Naive thymus-derived CD4-positive, alpha-beta T cell (primary cell): ENCODE measurements around the gene ZNF473. TPM values are rescaled to one million over a fixed set of nuclear protein-coding genes. Genes with fewer than 3 reads are reported as not detected.

Source experiments
- ATAC-seq: fragments of 150-1000 bp; cut with Tn5 transposase; 2 replicates; pipeline ENCODE4 v1.10.0; 2021; ENCODE audit warnings: mild to moderate bottlenecking, moderate library complexity
- CTCF ChIA-PET: fragments of 350-600 bp; sonication (Branson Sonifier 250); formaldehyde crosslinking; loops from one replicate; lab custom pipeline; 2021; ENCODE audit warnings: antibody characterized with exemption; lab: Charles Lee
- POLR2A ChIA-PET: fragments of 350-600 bp; sonication (Branson Sonifier 250); formaldehyde crosslinking; loops from one replicate; lab custom pipeline; 2021; ENCODE audit warnings: antibody characterized with exemption, inconsistent platforms; lab: Charles Lee
- DNase-seq, 9 donors: peaks; one replicate each; pipeline versions ENCODE4 v3.0.0 to v3.0.0-alpha.2; 2020 to 2022; ENCODE audit warnings: mixed read lengths in 1 of 9
- H3K27ac ChIP-seq: one replicate; pipeline ENCODE4 v1.7.0; 2013; ENCODE audit warnings: mild to moderate bottlenecking, low read depth, low read length, moderate library complexity
- H3K27me3 ChIP-seq, 2 donors: one replicate each; pipeline ENCODE4 v1.7.0; 2013; ENCODE audit warnings: low read length in 2 of 2, mild to moderate bottlenecking in 2 of 2, moderate library complexity in 2 of 2; ENCODE audit not compliant: control insufficient read depth in 2 of 2, insufficient read depth in 2 of 2
- H3K36me3 ChIP-seq, 3 experiments: 1 replicate in 2 of 3; 2 replicates in 1 of 3; pipeline ENCODE4 v1.7.0; 2013; ENCODE audit warnings: low read length in 3 of 3, mild to moderate bottlenecking in 3 of 3, moderate library complexity in 1 of 3; ENCODE audit not compliant: insufficient read depth in 3 of 3, control insufficient read depth in 2 of 3
- H3K4me1 ChIP-seq, 2 donors: one replicate each; pipeline ENCODE4 v1.7.0; 2013; ENCODE audit warnings: low read length in 2 of 2, mild to moderate bottlenecking in 2 of 2, moderate library complexity in 1 of 2; ENCODE audit not compliant: control insufficient read depth in 2 of 2, insufficient read depth in 2 of 2
- H3K4me3 ChIP-seq: 2 replicates; pipeline ENCODE4 v1.7.0; 2013; ENCODE audit warnings: mild to moderate bottlenecking, low read length
- H3K9me3 ChIP-seq, 3 experiments: 1 replicate in 2 of 3; 2 replicates in 1 of 3; pipeline ENCODE4 v1.7.0; 2013; ENCODE audit warnings: low read length in 3 of 3; ENCODE audit not compliant: control insufficient read depth in 2 of 3
- H3K27ac Mint-ChIP-seq, 9 donors: one replicate each; pipeline ENCODE4 v1.8.0; 2020 to 2022; ENCODE audit warnings: mixed read lengths in 9 of 9, mild to moderate bottlenecking in 8 of 9, moderate library complexity in 5 of 9, inconsistent platforms in 2 of 9
- H3K27me3 Mint-ChIP-seq, 5 donors: one replicate each; pipeline ENCODE4 v1.8.0; 2021 to 2022; ENCODE audit warnings: mixed read lengths in 5 of 5, mild to moderate bottlenecking in 1 of 5
- H3K36me3 Mint-ChIP-seq, 5 donors: one replicate each; pipeline ENCODE4 v1.8.0; 2020 to 2022; ENCODE audit warnings: mixed read lengths in 5 of 5, mild to moderate bottlenecking in 3 of 5, inconsistent platforms in 1 of 5
- H3K4me1 Mint-ChIP-seq, 7 donors: one replicate each; pipeline ENCODE4 v1.8.0; 2020 to 2022; ENCODE audit warnings: mixed read lengths in 7 of 7, mild to moderate bottlenecking in 3 of 7, inconsistent platforms in 1 of 7
- H3K4me3 Mint-ChIP-seq, 10 donors: one replicate each; pipeline ENCODE4 v1.8.0; 2020 to 2022; ENCODE audit warnings: mild to moderate bottlenecking in 10 of 10, mixed read lengths in 10 of 10, moderate library complexity in 6 of 10, inconsistent platforms in 2 of 10
- H3K9me3 Mint-ChIP-seq, 11 donors: one replicate each; pipeline ENCODE4 v1.8.0; 2020 to 2022; ENCODE audit warnings: mixed read lengths in 11 of 11, mild to moderate bottlenecking in 4 of 11, inconsistent platforms in 1 of 11, moderate library complexity in 1 of 11
- intact Hi-C, 2 donors: fragments of 100-400 bp; cut with micrococcal nuclease; formaldehyde crosslinking; loops; one replicate each; pipeline ENCODE4 v1.15.1; 2023
- polyA plus RNA-seq, 2 donors: library from polyadenylated mRNA; unstranded; fragments of 300-500 nt; fragmentation: Illumina TruSeq; gene quantifications; one replicate each; pipeline ENCODE4 v1.2.3, GENCODE V29; 2021
- total RNA-seq, 6 experiments: library from RNA in 5 of 6; stranded (reverse) in 5 of 6; gene quantifications; 1 replicate in 5 of 6; 2 replicates in 1 of 6; pipeline ENCODE4 v1.2.3 and lab custom pipeline; 2021 to 2026

ZNF473 gene
- total and polyA plus RNA-seq, 7 experiments from 2014 or later, result 2.8 to 13.9 (median 8.3) TPM

- Mint-ChIP-seq H3K9me3 (peaks cover 11 to 36% (median 18%) of the 10 kb centered on the region in 11 donors), H3K36me3 (peaks cover 45 to 81% (median 70%) of the 10 kb centered on the region in 5 donors), H3K4me1 (peaks cover 0 to 13% (median 3%) of the 10 kb centered on the region in 7 donors), H3K4me3 (no peak overlapping the region), H3K27me3 (no peaks in the 10 kb centered on the region), H3K27ac (no peak overlapping the region)
- no peak overlapping the region for H3K27ac ChIP-seq
- intact Hi-C loops, result no loop called here
- no peaks in the 10 kb centered on the region for H3K4me1 ChIP-seq
- H3K9me3 ChIP-seq, result peaks cover 4 to 15% (median 12%) of the 10 kb centered on the region in 3 experiments
- DNase-seq (no peak), ATAC-seq (no peak)
- POLR2A ChIA-PET, result no interaction called here
- no peaks in the 10 kb centered on the region for H3K27me3 ChIP-seq
- no peak overlapping the region for H3K4me3 ChIP-seq
- CTCF ChIA-PET, result interaction anchor here (0.8 kb wide), 1 partner anchor 9 kb away, joined by 3 read pairs; no protein-coding TSS in a partner anchor
- H3K36me3 ChIP-seq, result peaks cover 18 to 81% (median 26%) of the 10 kb centered on the region in 3 experiments
Observed at GRCh38 chr19:50039968-50040367, 14.2 kb downstream of the ZNF473 start.

DNA sequence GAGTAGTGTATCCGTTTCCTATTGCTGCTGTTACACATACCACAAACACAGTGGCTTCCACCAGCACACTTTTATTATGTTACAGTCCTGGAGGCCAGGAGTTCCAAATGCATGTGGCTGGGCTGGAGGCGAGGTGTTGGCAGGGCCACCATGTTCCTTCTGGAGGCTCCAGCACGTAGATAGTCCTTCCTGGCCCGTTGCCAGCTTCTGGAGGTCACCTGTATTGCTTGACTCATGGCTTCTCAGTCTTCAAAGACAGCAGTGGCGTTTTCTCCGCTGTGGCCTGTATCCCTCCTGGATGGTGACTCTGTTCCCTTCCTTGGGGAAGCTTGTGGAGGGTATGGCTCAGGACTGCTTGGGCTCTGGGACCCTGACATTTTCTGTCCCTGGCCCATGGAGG, 15.2 kb downstream of the ZNF473 start:
- Mint-ChIP-seq H3K27me3 (no peaks in the 10 kb centered on the region), H3K4me3 (no peak overlapping the region), H3K27ac (no peak overlapping the region), H3K4me1 (peaks cover 0 to 13% (median 0%) of the 10 kb centered on the region in 7 donors), H3K36me3 (peaks cover 52 to 81% (median 71%) of the 10 kb centered on the region in 5 donors), H3K9me3 (peaks cover 14 to 46% (median 27%) of the 10 kb centered on the region in 11 donors)
- no peak for DNase-seq
- H3K4me3 ChIP-seq, result no peak overlapping the region
- intact Hi-C loops, result no loop called here
- CTCF ChIA-PET, result no interaction called here
- H3K9me3 ChIP-seq, result peaks cover 4 to 25% (median 22%) of the 10 kb centered on the region in 3 experiments
- no peak overlapping the region for H3K27ac ChIP-seq
- no peaks in the 10 kb centered on the region for H3K27me3 ChIP-seq
- no peaks in the 10 kb centered on the region for H3K4me1 ChIP-seq
- POLR2A ChIA-PET, result no interaction called here
- no peak for ATAC-seq
- H3K36me3 ChIP-seq, result peaks cover 23 to 83% (median 35%) of the 10 kb centered on the region in 3 experiments

DNA sequence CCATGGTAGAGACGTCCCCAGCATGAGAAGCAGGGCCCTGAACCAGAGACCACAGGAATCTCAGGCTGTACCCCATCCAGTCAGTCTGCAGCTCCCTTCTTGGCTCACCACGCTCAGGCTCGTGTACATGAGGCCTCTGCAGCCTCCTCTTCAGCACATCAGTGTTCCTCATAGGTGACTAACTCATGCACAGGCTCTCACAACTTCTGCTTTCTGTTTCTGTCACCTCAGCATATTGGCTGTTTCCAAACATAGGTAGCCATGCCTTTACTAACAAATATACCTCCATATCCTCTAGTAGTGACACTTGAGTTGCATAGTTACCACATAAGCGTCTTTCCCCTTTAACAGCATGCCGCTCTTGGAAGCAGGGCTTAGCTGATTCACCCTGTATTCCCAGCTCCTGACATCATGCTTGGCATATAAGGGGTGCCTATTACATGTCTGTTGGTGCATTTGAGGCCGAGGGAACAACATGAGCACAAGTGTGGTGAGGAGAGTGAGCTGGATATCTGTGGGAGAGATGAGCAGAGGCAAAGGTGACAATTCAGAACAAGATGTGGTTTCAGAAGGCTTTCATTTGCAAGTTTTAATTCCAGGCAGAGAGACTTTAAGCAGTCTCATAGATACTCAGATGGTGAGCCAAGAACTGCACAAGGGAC, 16.7 kb downstream of the ZNF473 start:
- peaks cover 14 to 52% (median 27%) of the 10 kb centered on the region in 11 donors for H3K9me3 Mint-ChIP-seq
- H3K27ac Mint-ChIP-seq, result peak overlapping the region in 1 of 9 donors; percentile 51
- no peak for DNase-seq
- H3K4me3 Mint-ChIP-seq, result no peak overlapping the region
- intact Hi-C loops, result no loop called here
- Histone ChIP-seq H3K4me1 (no peaks in the 10 kb centered on the region), H3K27me3 (no peaks in the 10 kb centered on the region), H3K27ac (no peak overlapping the region), H3K36me3 (peaks cover 23 to 83% (median 38%) of the 10 kb centered on the region in 3 experiments), H3K4me3 (no peak overlapping the region), H3K9me3 (peaks cover 4 to 27% (median 23%) of the 10 kb centered on the region in 3 experiments)
- H3K4me1 Mint-ChIP-seq, result peaks cover 0 to 13% (median 0%) of the 10 kb centered on the region in 7 donors
- ATAC-seq, result no peak
- H3K36me3 Mint-ChIP-seq, result peaks cover 53 to 86% (median 70%) of the 10 kb centered on the region in 5 donors
- ChIA-PET POLR2A (interaction anchor here (0.6 kb wide), 1 partner anchor 94 kb away, joined by 8 read pairs; no protein-coding TSS in a partner anchor), CTCF (no interaction called here)
- H3K27me3 Mint-ChIP-seq, result no peaks in the 10 kb centered on the region

- Histone ChIP-seq H3K27me3 (no peaks in the 10 kb centered on the region), H3K36me3 (peaks cover 23 to 76% (median 38%) of the 10 kb centered on the region in 3 experiments), H3K9me3 (peaks cover 4 to 27% (median 23%) of the 10 kb centered on the region in 3 experiments), H3K27ac (no peak overlapping the region), H3K4me3 (no peak overlapping the region), H3K4me1 (no peaks in the 10 kb centered on the region)
- H3K36me3 Mint-ChIP-seq, result peaks cover 53 to 97% (median 77%) of the 10 kb centered on the region in 5 donors
- H3K4me3 Mint-ChIP-seq, result peak overlapping the region in 1 of 10 donors; percentile 11
- no peak for DNase-seq
- ChIA-PET POLR2A (no interaction called here), CTCF (no interaction called here)
- peaks cover 0 to 13% (median 0%) of the 10 kb centered on the region in 7 donors for H3K4me1 Mint-ChIP-seq
- no peak for ATAC-seq
- H3K27ac Mint-ChIP-seq, result no peak overlapping the region
- no peaks in the 10 kb centered on the region for H3K27me3 Mint-ChIP-seq
- peaks cover 14 to 59% (median 27%) of the 10 kb centered on the region in 11 donors for H3K9me3 Mint-ChIP-seq
- intact Hi-C loops, result no loop called here
Observed at GRCh38 chr19:50043967-50044366, 18.2 kb downstream of the ZNF473 start.

DNA sequence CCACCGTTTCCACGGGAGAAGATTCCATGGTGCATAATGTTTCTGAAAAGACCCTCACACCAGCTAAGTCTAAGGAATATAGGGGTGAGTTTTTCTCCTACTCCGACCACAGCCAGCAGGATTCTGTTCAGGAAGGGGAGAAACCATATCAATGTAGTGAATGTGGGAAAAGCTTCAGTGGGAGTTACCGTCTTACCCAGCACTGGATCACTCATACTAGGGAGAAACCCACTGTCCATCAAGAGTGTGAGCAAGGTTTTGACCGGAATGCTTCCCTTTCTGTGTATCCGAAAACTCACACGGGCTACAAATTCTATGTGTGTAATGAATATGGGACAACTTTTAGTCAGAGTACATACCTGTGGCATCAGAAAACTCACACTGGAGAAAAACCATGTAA, 19.1 kb downstream of the ZNF473 start:
- H3K4me3 Mint-ChIP-seq, result no peak overlapping the region
- H3K9me3 ChIP-seq, result peaks cover 4 to 27% (median 23%) of the 10 kb centered on the region in 3 experiments
- CTCF ChIA-PET, result no interaction called here
- no peak overlapping the region for H3K27ac ChIP-seq
- ATAC-seq (no peak), DNase-seq (no peak)
- peaks cover 0 to 3% of the 10 kb centered on the region in 2 donors for H3K4me1 ChIP-seq
- intact Hi-C loops, result no loop called here
- H3K4me1 Mint-ChIP-seq, result peaks cover 0 to 13% (median 3%) of the 10 kb centered on the region in 7 donors
- H3K27me3 Mint-ChIP-seq, result no peaks in the 10 kb centered on the region
- no peak overlapping the region for H3K4me3 ChIP-seq
- H3K9me3 Mint-ChIP-seq, result peaks cover 14 to 59% (median 27%) of the 10 kb centered on the region in 11 donors
- peaks cover 18 to 66% (median 33%) of the 10 kb centered on the region in 3 experiments for H3K36me3 ChIP-seq
- H3K27ac Mint-ChIP-seq, result no peak overlapping the region
- POLR2A ChIA-PET, result no interaction called here
- no peaks in the 10 kb centered on the region for H3K27me3 ChIP-seq
- H3K36me3 Mint-ChIP-seq, result peaks cover 45 to 93% (median 71%) of the 10 kb centered on the region in 5 donors

- intact Hi-C loops, result no loop called here
- ChIA-PET CTCF (interaction anchor here (1.4 kb wide), 1 partner anchor 11 kb away, joined by 7 read pairs; no protein-coding TSS in a partner anchor), POLR2A (no interaction called here)
- DNase-seq (peak in 7 of 9 donors; percentile 26 to 60 (median 42)), ATAC-seq (no peak)
- no peak overlapping the region for H3K27ac ChIP-seq
- no peak overlapping the region for H3K4me3 Mint-ChIP-seq
- peaks cover 15 to 47% (median 26%) of the 10 kb centered on the region in 3 experiments for H3K36me3 ChIP-seq
- peaks cover 0 to 5% (median 0%) of the 10 kb centered on the region in 5 donors for H3K27me3 Mint-ChIP-seq
- H3K27ac Mint-ChIP-seq, result peak overlapping the region in 1 of 9 donors; percentile 43
- no peaks in the 10 kb centered on the region for H3K27me3 ChIP-seq
- peaks cover 4 to 27% (median 23%) of the 10 kb centered on the region in 3 experiments for H3K9me3 ChIP-seq
- peaks cover 12 to 24% (median 15%) of the 10 kb centered on the region in 7 donors for H3K4me1 Mint-ChIP-seq
- peaks cover 0 to 13% of the 10 kb centered on the region in 2 donors for H3K4me1 ChIP-seq
- peaks cover 36 to 77% (median 54%) of the 10 kb centered on the region in 5 donors for H3K36me3 Mint-ChIP-seq
- H3K4me3 ChIP-seq, result no peak overlapping the region
- H3K9me3 Mint-ChIP-seq, result peaks cover 14 to 53% (median 27%) of the 10 kb centered on the region in 11 donors
Observed at GRCh38 chr19:50046649-50047503, 21.1 kb downstream of the ZNF473 start.
